Measurements from ENCODE around the gene SLC26A5.
A peak's percentile ranks its signal among the peaks of the same experiment; 100 is the strongest.
"Not testable (repeated sequence)": the region's sequence is repeated elsewhere in the genome, so short reads cannot be mapped to it uniquely, and the experiment has no call there.

SLC26A5 gene, protein sequence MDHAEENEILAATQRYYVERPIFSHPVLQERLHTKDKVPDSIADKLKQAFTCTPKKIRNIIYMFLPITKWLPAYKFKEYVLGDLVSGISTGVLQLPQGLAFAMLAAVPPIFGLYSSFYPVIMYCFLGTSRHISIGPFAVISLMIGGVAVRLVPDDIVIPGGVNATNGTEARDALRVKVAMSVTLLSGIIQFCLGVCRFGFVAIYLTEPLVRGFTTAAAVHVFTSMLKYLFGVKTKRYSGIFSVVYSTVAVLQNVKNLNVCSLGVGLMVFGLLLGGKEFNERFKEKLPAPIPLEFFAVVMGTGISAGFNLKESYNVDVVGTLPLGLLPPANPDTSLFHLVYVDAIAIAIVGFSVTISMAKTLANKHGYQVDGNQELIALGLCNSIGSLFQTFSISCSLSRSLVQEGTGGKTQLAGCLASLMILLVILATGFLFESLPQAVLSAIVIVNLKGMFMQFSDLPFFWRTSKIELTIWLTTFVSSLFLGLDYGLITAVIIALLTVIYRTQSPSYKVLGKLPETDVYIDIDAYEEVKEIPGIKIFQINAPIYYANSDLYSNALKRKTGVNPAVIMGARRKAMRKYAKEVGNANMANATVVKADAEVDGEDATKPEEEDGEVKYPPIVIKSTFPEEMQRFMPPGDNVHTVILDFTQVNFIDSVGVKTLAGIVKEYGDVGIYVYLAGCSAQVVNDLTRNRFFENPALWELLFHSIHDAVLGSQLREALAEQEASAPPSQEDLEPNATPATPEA

DNA sequence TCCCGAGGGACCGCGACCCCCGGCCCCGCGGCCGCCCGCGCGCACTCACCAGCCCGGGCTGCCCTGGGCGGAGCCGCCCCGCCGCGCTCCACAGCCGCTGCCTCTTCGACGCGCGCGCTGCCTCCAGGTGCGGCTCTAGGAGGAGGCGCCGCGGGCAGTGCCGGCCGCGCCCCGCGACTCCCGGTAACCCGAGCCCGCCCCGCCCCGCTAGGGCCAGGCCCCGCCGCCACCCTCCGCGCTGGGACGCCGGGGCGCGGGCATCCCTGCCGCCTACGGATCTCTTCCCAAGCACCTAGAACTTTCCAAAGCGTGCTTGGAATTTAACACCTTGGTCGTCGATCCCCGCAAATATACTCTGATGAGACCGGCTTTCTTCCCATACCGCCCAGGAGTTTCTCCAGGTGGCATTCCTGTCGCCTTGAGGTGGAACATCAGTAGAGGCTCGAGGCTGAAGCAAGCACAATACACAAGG is at the start of gene SLC26A5:
Gene SLC26A5 (minus strand): TSS at position 159 of the 472 bp plus-strand sequence. CDS start 24,693 bp downstream, outside the sequence.
- DNase-seq (ENCODE audit: low read depth) = no peak

DNA sequence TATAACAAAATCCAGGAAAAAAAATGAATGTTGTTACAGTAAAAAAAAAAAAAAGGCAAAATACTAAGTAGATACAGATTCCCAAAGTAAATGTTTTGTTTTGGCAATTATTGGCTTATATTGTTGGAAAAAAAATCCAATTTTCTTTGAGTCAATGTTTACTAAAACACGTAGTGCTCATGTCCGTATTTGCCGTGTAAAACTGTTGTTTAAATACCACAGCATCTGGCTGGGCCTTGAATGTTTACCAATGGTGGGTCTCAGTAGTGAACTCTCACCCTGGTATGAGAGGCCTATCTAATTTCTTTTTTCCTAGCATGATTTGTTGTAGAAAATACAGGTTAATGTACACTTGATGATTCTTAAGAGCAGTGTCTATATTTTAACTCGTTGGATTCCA is 41.4 kb upstream of the SLC26A5 start:
- DNase-seq (ENCODE audit: low read depth) = no peak

DNA sequence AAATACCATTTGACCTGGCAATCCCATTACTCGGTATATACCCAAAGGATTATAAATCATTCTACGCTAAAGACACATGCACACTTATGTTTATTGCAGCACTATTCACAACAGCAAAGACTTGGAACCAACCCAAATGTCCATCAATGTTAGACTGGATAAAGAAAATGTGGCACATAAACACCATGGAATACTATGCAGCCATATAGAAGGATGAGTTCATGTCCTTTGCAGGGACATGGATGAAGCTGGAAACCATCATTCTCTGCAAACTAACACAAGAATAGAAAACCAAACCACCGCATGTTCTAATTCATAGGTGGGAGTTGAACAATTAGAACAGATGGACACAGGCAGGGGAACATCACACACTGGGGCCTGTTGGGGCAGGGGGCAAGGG is 40.9 kb upstream of the SLC26A5 start:
- not testable (repeated sequence) for DNase-seq (ENCODE audit: low read depth)

DNA sequence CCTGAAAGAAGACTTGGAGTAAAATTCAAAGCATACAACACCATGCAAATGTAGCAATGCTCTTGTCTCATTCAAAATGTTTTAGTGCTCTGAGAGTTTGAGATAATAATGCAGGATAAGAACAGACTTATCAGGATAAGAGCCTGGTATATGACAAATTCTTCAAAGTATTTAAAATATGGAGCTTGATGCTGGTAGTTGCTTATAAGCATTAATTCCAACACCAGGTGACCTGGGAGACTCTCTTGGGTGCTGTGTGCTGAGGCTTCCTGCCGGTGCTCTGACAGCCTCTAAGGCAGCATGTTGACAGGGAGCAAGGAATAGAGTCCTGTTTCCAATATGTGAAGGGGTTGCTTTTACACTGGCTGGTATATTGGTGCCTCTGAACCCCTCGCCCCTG is 34.8 kb upstream of the SLC26A5 start:
- DNase-seq (ENCODE audit: low read depth) = no peak

DNA sequence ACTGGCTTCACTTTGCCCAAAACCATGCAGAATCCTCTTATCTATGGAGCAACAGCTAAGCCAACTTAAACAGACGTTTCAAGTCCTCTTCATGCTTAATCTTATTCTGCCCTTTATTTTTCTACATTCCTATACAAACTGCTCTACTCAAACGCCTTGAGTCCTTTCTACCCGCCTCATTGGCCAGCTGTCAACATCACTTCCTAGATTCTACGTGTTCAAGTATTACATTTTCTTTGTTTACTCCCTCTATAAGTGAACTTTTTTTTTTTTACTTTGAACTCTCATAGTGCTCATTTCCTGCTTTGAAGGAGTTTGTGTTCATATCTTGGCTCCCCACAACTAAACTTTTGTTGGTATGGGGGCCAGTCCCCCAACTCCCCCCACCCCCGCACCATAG is 28.9 kb upstream of the SLC26A5 start:
- DNase-seq (ENCODE audit: low read depth) = no peak

DNA sequence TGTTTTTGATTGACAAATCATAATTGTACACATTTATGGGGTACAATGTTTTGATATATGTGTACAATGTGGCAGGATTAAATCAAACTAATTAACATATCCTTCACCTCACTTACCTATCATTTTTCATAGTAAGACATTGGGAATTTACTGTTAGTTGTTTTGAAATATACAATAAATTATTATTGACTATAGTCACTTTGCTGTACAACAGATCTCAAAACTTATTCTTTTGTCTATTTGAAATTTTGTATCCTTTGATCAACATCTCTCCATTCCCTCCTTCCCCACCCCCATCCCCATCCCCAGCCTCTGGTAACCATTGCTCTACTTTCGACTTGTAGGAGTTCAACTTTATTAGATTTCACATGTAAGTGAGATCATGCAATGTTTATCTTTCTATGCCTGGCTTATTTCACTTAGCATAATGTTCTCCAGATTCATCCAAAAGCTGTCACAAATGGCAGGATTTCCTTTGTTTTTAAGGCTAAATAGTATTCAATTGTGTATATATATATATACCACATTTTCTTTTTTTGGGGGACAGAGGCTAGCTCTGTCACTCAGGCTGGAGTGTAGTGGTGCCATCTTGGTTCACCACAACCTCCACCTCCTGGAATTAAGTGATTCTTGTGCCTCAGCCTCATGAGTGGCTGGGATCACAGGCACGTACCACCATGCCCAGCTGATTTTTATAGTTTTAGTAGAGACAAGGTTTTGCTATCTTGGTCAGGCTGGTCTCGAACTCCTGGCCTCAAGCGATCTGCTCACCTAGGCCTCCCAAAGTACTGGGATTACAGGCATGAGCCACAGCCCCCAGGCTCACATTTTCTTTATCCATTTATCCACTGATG is 23.3 kb upstream of the SLC26A5 start:
- no peak for DNase-seq (ENCODE audit: low read depth)

DNA sequence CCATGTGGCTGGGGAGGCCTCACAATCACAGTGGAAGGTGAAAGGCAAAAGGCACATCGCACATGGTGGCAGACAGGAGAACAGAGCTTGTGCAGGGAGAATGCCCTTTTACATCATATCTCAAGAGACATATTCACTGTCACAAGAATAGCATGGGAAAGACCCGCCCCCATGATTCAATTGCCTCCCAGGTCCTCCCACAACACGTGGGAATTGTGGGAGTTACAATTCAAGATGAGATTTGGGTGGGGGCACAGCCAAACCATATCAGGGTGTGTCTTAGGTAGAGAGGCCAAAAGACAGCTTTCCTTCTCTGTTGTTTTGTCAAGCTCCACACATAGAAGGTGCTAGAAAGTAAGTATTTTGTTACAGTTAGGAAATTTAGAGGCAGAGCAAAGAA is 20.8 kb upstream of the SLC26A5 start:
- no peak for DNase-seq (ENCODE audit: low read depth)

DNA sequence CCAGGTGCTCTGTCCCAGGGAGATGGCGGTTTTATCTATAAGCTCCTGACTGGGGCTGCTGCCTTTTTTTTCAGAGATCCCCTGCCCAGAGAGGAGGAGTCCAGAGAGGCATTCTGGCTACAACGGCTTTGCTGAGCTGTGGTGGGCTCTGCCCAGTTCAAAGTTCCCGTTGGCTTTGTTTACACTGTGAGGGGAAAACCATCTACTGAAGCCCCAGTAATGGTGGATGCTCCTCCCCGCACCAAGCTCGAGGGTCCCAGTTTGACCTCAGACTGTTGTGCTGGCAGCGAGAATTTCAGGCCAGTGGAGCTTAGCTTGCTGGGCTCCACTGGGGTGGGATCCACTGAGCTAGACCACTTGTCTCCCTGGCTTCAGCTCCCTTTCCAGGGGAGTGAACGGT is 16.4 kb upstream of the SLC26A5 start:
- DNase-seq (ENCODE audit: low read depth) = no peak

DNA sequence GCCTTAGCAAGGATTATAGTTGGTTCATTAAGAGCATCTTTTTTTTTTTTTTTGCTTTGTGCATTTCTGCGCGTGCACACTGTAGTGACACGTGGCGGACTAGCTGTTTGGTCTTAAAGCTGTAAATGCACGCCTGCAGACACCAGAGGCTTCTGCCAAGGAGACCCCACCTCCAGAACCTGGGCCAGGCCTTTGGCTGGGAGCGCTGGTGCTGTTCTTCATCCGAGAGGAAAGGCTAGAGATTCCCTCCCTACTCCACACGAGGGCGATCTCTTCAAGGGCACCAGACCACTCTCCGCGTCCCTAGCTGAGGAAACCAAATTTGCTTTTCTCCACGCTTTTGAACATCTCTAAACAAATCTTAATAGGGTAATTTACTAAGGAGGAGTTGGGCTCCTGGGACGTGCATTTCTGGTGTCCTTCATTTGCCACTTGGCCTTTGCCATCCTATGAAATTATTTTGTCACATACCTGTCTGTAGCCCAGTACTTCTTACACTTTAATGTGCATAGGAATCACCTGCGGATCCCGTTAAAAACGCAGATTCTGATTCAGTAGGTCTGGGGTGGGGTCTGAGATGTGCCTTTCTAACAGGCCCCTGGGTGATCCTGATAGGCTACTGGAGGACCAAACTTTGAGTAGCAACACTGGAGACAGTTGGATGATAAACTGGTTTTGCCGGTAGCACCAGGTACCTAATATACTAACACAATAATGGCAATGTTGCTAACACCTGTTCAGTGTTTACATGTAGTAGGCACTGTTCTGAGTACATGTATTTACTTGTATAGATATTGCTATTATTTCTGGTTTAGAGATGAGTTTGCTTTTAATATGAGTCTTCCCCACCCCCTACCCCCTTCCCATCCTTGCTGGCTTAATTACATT is 1.3 kb upstream of the SLC26A5 start:
- DNase-seq (ENCODE audit: low read depth) = peak; percentile 62

DNA sequence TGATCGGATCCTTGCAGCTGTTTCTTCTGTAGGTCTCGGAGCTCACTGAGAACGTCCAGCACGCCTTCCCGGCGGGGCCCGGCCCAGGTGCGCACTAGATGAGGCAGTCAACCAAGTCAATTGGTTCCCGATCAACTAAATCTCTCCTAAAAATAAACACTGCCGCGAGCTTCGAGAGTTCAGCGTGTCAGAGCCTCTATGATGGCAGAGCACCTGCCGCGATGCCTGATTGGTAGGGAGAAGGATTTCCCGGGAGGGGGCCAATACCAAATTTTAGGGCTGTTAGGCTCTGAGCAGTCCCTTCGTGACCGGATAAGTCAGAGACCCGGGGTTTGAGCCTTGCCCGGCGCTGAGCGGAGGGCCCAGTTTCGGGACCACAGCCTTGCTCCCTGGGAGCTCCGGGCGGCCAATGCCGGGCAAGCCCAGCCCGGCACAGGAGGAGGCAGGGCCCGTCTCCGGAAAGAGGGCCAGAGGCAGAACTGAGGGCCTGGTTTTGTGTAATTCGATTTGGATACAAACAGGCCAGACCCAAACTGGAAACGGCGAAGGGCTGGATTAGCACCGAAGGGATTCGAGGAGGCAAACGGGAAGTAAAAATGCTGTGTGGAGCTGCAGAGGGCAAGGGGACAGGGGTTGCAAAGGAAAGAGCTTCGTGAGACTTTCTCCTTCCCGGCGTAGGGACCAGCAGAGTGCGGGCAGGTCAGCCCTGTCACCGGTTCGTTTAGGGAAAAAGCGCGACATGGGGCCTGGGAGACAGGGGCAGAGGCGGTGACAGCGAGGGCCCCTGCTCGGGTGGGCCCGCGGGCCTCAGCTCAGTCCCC is 569 bp downstream of the SLC26A5 start:
- DNase-seq (ENCODE audit: low read depth) = no peak

DNA sequence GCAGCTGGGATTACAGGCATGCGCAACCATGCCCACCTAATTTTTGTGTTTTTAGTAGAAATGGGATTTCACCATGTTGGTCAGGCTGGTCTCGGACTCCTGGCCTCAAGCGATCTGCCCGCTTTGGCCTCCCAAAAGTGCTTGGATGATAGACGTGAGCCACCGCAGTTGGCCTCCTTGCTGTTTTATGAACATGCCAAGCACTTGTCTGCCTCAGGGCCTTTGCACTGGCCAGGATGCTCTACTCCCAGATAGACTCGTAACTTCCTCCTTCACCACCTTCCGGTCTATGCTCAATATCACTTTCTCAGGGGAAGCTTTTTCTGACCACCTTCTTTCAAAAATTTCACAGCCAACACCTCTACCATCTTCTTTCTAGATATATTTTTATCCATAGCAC is 6.3 kb downstream of the SLC26A5 start:
- no peak for DNase-seq (ENCODE audit: low read depth)

DNA sequence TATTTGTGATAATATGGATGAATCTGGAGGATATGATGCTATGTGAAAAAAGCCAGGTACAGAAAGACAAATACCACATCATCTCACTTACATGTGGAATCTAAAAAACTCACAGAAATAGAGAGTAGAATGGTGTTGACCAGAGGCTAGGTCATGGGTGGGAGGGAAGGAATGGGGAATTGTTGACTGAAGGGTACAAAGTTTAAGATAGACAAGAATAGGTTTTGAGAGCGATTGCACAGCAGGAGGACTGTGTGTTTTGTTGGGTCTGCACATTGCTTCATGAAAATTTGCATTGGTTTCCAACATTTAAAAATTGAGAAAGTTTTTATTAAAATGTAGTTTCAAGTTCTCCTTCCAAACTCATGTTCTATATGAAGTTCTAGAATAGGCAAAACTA is 8.4 kb downstream of the SLC26A5 start:
- no peak for DNase-seq (ENCODE audit: low read depth)

DNA sequence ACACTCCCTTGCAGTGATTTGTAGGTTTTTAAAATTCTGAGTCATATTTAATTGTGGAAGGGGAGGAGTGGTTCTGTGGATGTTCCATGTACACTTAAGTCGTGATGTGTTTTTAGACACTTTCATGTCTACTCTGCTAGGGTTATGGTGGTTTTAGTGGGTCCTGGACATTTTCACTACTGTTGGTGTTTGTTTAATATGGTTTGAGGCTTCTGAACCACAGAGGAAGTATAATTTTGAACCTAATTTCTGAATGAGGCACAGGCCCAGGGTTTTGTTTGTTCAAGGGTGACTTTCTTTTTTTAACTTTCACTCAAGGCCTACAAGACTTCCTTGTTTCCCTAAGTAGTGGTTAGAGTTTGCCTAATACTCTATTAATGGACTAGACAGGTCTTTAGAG is 13.3 kb downstream of the SLC26A5 start:
- no peak for DNase-seq (ENCODE audit: low read depth)

DNA sequence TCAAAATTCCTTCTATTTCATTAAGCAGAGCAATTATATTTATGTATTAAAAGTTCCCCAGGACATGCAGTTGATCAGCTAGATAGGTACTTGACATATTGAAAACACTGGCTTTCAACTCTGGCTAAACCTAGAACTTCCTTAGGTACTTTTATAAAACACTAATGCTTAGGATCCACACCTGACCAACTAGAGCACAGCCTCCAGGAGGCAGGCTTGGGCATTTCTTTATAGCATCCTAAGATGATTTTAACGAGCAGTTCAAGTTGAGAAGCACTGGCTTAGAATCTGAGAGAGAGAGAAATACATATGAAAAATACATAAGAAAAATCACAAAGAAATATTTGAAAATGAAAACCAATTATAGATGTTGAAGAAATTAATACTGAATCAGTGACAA is 20.8 kb downstream of the SLC26A5 start:
- no peak for DNase-seq (ENCODE audit: low read depth)

DNA sequence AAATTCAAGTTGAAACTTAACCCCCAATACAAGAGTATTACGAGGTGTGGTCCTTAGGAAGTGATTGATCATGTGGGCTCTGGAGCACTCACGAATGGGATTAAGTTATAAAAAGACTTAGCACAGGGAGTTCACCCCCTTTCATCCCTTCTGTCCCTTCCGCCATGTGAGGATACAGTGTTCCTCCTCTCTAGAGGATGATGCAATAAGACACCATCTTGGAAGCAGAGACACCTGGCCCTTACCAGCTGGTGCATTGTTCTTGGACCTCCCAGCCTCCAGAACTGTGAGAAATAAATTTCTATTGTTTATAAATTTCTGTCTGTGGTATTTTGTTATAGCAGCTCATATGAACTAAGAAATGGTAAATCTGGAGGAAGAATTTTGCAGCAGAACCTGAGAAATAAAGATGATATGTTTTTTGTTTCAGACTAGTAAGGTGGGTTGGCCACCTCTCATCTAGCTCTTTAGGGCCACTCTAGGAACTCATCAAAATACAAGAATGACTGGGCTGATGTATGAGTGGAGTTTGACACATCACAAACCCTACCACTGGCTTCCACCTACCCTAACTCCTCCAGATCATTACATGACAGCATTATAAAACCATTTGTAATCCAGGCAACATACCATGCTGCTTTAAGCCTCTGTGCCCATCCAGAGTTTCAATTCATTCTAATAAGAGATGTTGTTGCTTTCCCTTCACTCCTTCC is 22.4 kb downstream of the SLC26A5 start:
- DNase-seq (ENCODE audit: low read depth) = no peak

DNA sequence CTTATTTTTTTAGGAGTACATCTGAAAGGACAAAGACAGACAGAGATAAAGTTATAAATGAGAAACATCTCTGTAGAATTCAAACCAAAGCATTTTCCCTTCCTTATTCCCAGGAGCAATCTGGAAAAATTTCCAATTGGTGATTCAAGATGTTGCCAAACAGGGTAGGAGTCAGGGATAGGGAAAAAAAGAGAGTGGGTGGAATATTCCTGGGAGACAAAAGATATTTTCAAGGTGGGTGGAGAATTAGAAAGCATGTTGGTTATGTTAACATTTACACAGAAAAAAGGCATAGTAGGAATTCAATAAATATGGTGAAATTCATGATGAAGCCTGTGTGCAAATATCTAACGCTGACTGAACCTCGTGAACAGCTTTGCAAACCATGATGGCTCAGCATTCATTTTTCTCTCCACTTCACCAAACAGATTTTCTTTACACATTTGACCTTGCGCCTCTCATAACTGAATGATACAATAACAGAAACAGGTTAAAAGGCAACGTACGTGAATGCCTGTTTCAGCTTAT is 25.1 kb downstream of the SLC26A5 start:
- no peak for DNase-seq (ENCODE audit: low read depth)

DNA sequence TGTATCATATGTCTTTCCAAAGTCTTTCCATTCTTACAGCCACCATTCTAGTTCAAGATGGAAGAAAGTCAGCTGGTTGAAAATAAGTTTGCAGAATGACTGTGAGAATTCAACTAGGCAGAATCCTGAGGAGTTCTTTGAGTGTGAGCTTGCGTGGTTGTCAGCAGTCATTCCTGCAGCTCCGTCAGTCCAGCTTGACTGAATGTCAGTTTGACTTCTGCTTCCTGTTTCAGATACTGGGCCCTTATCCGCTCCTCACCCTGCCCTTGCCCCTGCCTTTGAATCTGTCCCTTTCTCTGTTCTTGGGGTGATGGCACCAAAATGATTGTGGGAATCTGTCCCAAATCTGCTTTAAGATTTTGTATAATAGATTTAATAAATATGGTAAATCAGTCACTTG is 27.8 kb downstream of the SLC26A5 start:
- no peak for DNase-seq (ENCODE audit: low read depth)

DNA sequence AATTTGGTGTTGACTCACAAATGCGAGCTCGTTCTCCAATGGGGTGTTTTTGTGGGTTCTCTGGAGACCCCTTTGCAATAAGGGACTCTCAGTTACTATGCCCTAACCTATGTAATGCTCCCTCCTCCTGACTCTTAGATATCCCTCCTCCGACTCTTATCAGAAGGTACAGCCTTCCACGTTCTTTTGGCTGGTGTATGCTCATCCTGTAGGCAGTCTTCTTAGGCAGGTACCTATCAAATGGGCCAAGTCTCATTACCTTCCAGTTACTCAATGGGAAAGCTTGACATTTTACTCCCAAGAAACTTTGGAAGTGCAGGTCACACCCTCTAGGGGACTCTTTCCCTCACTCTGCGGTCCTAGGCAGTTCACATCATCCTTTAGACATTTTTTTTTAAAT is 32.6 kb downstream of the SLC26A5 start:
- no peak for DNase-seq (ENCODE audit: low read depth)

DNA sequence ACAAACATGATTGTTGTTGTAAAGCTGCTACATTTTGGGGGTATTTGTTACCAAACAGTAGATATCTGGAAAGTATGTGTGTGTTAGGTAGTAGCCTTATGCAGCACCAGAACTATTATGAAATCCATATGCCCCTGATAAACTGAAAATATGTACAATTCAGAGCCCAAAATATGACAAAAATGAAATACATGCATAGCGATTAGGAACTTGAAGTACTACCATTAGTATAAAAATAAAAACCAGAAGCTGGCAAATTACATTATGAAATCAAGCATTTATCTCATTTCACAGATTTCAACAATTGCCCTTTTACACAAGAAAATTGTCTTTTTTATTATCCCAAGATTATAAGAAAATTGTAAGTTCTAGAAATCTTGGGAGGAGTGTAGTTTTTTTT is 33.9 kb downstream of the SLC26A5 start:
- DNase-seq (ENCODE audit: low read depth) = no peak
